GM12801 (cell line): ENCODE data around the gene OCEL1.

Experiments used
- TF ChIP-seq, protein P1 (sequence below): IDR thresholded peaks from one replicate; pipeline ENCODE4 v1.5.1; 2011; ENCODE audit warnings: control low read depth; ENCODE audit not compliant: insufficient read length; ENCODE audit errors: extremely low read depth

OCEL1 gene, protein sequence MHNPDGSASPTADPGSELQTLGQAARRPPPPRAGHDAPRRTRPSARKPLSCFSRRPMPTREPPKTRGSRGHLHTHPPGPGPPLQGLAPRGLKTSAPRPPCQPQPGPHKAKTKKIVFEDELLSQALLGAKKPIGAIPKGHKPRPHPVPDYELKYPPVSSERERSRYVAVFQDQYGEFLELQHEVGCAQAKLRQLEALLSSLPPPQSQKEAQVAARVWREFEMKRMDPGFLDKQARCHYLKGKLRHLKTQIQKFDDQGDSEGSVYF

DNA sequence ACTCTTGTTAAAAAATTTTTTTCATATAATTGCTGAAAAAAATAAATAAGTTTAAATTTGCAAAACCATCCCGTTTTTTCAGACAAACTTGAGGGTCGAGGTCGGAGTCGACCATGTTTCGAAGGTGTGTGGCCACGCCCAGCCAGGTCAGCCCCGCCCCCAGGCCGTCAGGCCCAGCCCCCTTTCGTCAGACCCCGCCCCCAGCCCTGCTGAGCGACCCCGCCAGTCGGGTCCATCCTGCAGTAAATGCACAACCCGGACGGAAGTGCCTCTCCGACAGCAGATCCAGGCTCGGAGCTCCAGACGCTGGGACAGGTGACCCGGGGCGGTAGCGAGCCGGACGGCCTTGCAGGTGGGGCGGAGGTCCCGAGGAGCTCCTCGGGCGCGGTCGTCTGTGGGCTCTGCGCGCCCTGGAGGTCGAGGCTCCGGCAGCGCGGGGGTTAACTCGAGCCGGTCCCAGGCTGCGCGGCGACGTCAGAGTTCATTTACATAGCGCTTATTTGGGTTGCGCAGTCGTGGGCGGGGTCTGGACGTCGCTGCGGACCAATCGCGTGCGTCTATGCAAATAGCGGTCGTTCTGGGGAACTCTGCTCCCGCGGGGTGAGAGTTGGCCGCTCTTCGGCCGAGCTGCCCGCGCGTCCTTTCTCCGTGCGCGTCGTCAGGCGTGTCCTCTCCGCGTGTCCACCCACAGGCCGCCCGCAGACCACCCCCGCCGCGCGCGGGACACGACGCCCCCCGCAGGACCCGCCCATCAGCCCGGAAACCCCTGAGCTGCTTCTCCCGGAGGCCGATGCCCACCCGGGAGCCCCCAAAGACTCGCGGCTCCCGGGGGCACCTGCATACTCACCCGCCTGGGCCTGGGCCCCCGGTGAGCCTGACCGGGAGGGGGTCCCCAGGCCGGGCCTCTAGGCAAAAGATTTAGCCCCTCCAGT lies at the start of gene OCEL1:
OCEL1 (plus strand) TSS at position 225 of the 932 bp plus-strand sequence; CDS start at position 247, 22 bp downstream.
- TF ChIP-seq, protein P1, sequence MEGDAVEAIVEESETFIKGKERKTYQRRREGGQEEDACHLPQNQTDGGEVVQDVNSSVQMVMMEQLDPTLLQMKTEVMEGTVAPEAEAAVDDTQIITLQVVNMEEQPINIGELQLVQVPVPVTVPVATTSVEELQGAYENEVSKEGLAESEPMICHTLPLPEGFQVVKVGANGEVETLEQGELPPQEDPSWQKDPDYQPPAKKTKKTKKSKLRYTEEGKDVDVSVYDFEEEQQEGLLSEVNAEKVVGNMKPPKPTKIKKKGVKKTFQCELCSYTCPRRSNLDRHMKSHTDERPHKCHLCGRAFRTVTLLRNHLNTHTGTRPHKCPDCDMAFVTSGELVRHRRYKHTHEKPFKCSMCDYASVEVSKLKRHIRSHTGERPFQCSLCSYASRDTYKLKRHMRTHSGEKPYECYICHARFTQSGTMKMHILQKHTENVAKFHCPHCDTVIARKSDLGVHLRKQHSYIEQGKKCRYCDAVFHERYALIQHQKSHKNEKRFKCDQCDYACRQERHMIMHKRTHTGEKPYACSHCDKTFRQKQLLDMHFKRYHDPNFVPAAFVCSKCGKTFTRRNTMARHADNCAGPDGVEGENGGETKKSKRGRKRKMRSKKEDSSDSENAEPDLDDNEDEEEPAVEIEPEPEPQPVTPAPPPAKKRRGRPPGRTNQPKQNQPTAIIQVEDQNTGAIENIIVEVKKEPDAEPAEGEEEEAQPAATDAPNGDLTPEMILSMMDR = no peak

DNA sequence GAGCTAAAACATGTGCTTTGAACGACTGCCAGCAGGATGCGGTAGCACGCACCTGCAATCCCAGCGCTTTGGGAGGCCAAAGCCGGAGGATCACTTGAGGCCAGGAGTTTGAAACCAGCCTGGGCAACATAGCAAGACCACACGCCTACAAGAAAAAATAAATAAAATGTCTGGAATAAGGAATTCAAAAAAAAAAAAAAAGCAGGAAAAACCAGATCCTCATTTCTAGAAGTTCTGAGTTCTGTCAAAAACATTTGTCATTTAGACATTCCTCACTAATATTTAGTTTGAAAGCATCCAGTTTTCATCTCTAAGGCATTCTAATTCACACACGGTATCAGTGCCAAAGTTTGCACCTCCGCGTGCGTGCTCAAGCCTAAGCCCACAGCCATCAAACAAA lies 47.7 kb upstream of the OCEL1 start:
- TF ChIP-seq, protein P1 = no peak

DNA sequence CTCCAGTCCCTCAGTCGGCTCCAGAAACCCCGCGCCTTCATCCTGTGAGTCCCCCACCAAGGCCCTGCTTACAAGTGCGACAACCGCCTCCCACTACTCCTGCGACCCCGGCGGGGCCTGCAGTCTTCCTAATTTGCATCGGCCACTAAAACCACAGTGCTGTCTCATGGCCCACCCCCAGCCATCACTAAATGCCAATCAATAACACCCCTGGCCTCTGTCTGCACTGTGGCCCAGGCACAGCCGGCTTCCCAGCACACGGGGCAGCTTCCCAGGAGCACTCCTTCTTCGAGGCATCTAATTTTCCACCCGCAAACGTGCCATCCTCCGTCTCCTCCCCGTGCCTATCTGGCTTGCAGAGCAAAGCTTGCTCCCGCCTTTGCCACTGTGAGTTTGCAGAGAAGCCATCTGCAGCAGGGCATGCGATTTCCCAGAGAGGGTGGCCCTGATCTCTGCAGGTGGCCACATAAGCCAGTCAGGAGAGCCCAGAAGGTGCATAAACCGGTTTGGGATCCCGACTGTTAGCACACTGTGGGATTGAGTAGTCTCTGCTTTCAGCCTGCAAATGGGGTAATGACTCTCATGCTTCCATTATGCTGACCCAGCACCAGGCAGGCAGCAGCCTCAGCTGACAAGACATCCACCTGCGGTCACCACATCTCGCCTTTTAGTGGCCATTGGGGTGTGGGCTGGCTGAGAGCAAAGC lies 44.9 kb upstream of the OCEL1 start:
- TF ChIP-seq, protein P1 = no peak

DNA sequence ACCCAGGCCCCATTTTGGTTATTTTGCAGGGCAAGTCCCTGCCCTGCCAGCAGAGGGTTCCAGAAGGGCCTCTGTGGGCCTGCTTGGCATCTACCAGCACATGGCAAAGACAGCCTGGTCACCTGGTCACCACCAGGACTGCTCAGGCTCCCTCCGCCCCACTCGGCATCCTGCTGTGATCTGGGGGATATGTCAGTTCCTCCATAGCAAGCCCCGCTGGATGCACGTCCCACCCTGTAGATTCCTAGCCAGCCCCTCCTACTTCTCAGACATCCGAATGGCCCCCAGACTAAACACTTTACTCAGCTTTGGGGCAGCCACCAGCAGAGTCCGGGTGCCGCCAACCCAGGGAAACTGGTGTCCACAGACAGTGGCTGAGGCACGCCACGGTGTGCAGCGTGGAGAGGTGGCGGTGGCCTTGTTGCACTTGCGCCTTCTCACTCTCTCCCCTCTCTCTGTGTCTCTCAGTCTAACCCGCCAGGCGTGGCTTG lies 42.7 kb upstream of the OCEL1 start:
- TF ChIP-seq, protein P1 = no peak

DNA sequence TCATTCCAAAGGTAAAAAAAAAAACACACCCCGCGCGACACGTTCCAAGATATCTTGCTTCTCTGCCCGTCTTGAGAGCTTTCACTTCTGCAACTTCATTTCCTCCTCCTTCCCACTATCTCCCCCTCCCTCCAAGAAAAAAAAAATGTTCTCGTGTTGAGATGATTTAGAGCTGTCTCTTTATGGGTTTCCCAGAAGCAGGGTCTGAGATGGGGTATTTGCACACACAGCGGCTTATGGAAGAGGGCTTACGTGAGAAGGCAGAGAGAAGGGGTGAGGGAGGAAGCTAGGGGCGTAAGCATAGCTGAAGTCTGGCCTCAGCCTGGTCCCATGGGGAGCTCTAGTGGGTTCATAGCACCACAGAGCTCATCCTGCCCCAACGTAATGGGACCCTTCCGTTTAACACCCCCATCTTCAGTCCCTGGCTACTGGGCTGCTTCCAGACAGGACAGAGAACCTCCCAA lies 42.1 kb upstream of the OCEL1 start:
- TF ChIP-seq, protein P1 = no peak

DNA sequence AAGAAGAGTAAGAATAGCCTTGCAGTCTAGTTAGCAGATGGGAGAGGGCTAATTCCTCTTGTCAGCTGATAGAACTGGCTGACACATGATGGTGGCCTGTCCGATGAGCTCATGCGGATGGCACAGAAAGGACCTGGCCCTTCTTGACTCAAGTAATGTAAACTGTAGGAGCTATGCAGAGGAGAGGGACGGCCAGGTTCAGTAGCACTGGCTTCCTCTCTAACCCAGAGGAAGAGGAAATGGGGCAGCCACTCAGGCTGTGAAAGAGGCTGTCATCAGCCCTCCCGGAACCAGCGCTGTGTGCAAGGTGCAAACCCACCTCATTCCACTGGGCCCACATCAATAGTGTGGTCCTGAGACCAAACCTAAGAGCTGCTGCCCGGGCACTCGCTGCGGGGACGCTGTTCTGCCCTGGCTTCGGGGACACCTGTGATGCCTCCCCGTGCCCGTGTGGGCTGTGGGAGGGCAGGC lies 41.6 kb upstream of the OCEL1 start:
- TF ChIP-seq, protein P1 = no peak
